DOHH2 (cell line): ENCODE results near the gene CAMKMT.

Source experiments
- H3F3A ChIP-seq: fragments of 200-600 bp; sonication (generic), shearing (Covaris generic); 2 replicates; pipeline ENCODE4 v1.6.0; 2016; ENCODE audit warnings: antibody characterized with exemption, mild to moderate bottlenecking; ENCODE audit not compliant: control insufficient read depth, insufficient read depth
- H3K27ac ChIP-seq: fragments of 200-600 bp; sonication (generic); 2 replicates; pipeline ENCODE4 v1.5.1; 2014; ENCODE audit warnings: low read depth, mild to moderate bottlenecking, low read length, moderate library complexity
- H3K27me3 ChIP-seq: fragments of 200-600 bp; sonication (generic); 2 replicates; pipeline ENCODE4 v1.6.1; 2014; ENCODE audit warnings: mild to moderate bottlenecking, low read length, mixed read lengths; ENCODE audit not compliant: control insufficient read depth
- H3K36me3 ChIP-seq: fragments of 200-600 bp; sonication (generic); 2 replicates; pipeline ENCODE4 v1.6.1; 2014; ENCODE audit warnings: mild to moderate bottlenecking, low read length, moderate library complexity, mixed read lengths; ENCODE audit not compliant: control insufficient read depth
- H3K4me1 ChIP-seq: fragments of 200-600 bp; sonication (generic); 2 replicates; pipeline ENCODE4 v1.6.1; 2014; ENCODE audit warnings: mild to moderate bottlenecking, low read length, mixed read lengths; ENCODE audit not compliant: control insufficient read depth
- H3K4me2 ChIP-seq: fragments of 200-600 bp; sonication (generic); 2 replicates; pipeline ENCODE4 v1.6.0; 2014; ENCODE audit warnings: mild to moderate bottlenecking, low read length, moderate library complexity
- H3K4me3 ChIP-seq: fragments of 200-600 bp; sonication (generic); 2 replicates; pipeline ENCODE4 v1.5.1; 2014; ENCODE audit warnings: mild to moderate bottlenecking, low read length, mixed read lengths
- H3K79me2 ChIP-seq: fragments of 200-600 bp; sonication (generic); 2 replicates; pipeline ENCODE4 v1.6.1; 2014; ENCODE audit warnings: mild to moderate bottlenecking, low read length, mixed read lengths; ENCODE audit not compliant: control insufficient read depth
- H3K9me2 ChIP-seq: fragments of 200-600 bp; sonication (generic); replicated peaks from 2 replicates; pipeline ENCODE4 v1.6.1; 2014; ENCODE audit warnings: mild to moderate bottlenecking, low read length, mixed read lengths; ENCODE audit not compliant: control insufficient read depth
- H3K9me3 ChIP-seq: fragments of 200-600 bp; sonication (generic); 2 replicates; pipeline ENCODE4 v1.6.1; 2014; ENCODE audit warnings: antibody characterized with exemption, low read length, mixed read lengths; ENCODE audit not compliant: control insufficient read depth, insufficient read depth
- H4K20me1 ChIP-seq: fragments of 200-600 bp; sonication (generic); 2 replicates; pipeline ENCODE4 v1.6.0; 2014; ENCODE audit warnings: low read depth, mild to moderate bottlenecking, antibody characterized with exemption, low read length, moderate library complexity; ENCODE audit not compliant: control insufficient read depth, insufficient read depth
- CTCF ChIP-seq: fragments of 200-600 bp; sonication (generic); IDR thresholded peaks from one replicate; pipeline ENCODE4 v1.5.1; 2014; ENCODE audit warnings: antibody characterized with exemption, mild to moderate bottlenecking, low read depth, low read length; ENCODE audit not compliant: poor library complexity, severe bottlenecking
- EZH2phosphoT487 ChIP-seq: fragments of 200-600 bp; sonication (generic); IDR thresholded peaks from 2 replicates; pipeline ENCODE4 v1.6.1; 2017; ENCODE audit warnings: borderline replicate concordance, mild to moderate bottlenecking, antibody characterized with exemption, low read length, moderate library complexity, mixed read lengths

CAMKMT gene

GRCh38 chr2:44515416-44515815 lies 153.7 kb downstream of the CAMKMT start:
- H3K4me2 ChIP-seq, result no peak overlapping the region

GRCh38 chr2:44519026-44519425 lies 157.3 kb downstream of the CAMKMT start:
- H3K79me2 ChIP-seq, result no peaks in the 10 kb centered on the region
- H3K9me2 ChIP-seq, result no peaks in the 10 kb centered on the region
- no peaks in the 10 kb centered on the region for H3K27me3 ChIP-seq
- no peak overlapping the region for H3K4me2 ChIP-seq
- no peaks in the 10 kb centered on the region for H4K20me1 ChIP-seq
- H3K4me1 ChIP-seq, result peaks cover 13% of the 10 kb centered on the region
- no peaks in the 10 kb centered on the region for H3F3A ChIP-seq
- TF ChIP-seq CTCF (no peak), EZH2phosphoT487 (no peak)
- no peaks in the 10 kb centered on the region; the same call in 1 of the 2 replicates for H3K9me3 ChIP-seq
- no peaks in the 10 kb centered on the region for H3K36me3 ChIP-seq
- H3K4me3 ChIP-seq, result no peak overlapping the region
- H3K27ac ChIP-seq, result no peak overlapping the region

More at GRCh38 chr2:44515416-44515815, 153.7 kb downstream of the CAMKMT start:
- Histone ChIP-seq H3K4me1 (peaks cover 13% of the 10 kb centered on the region), H3K4me3 (no peak overlapping the region), H3K36me3 (no peaks in the 10 kb centered on the region), H3K27me3 (no peaks in the 10 kb centered on the region), H4K20me1 (no peaks in the 10 kb centered on the region), H3K79me2 (no peaks in the 10 kb centered on the region), H3F3A (no peaks in the 10 kb centered on the region), H3K9me2 (no peaks in the 10 kb centered on the region), H3K27ac (no peak overlapping the region), H3K9me3 (no peaks in the 10 kb centered on the region)
- TF ChIP-seq CTCF (no peak), EZH2phosphoT487 (no peak)

GRCh38 chr2:44522846-44523245 lies 161.1 kb downstream of the CAMKMT start:
- Histone ChIP-seq H3K27me3 (no peaks in the 10 kb centered on the region), H3K79me2 (no peaks in the 10 kb centered on the region), H3K9me2 (no peaks in the 10 kb centered on the region), H3K36me3 (no peaks in the 10 kb centered on the region), H3K27ac (no peak overlapping the region), H3F3A (no peaks in the 10 kb centered on the region), H3K4me1 (peaks cover 7% of the 10 kb centered on the region), H3K4me2 (no peak overlapping the region), H3K9me3 (no peaks in the 10 kb centered on the region; the same call in 1 of the 2 replicates), H3K4me3 (no peak overlapping the region), H4K20me1 (no peaks in the 10 kb centered on the region)
- TF ChIP-seq CTCF (no peak), EZH2phosphoT487 (no peak)
